Karpas-422 (cell line): ENCODE results near the gene CTDP1. TPM values are rescaled to one million over a fixed set of nuclear protein-coding genes. Genes with fewer than 3 reads are reported as not detected.

Source experiments
- DNase-seq: peaks from one replicate; pipeline ENCODE4 v3.0.0-alpha.2; 2015
- H2AFZ ChIP-seq: fragments of 200-600 bp; sonication (generic); 2 replicates; pipeline ENCODE4 v1.6.1; 2014; ENCODE audit warnings: antibody characterized with exemption, low read length, mixed read lengths
- H3K27ac ChIP-seq: fragments of 200-600 bp; sonication (generic); 2 replicates; pipeline ENCODE4 v1.5.1; 2014; ENCODE audit warnings: mild to moderate bottlenecking, low read length, moderate library complexity
- H3K27me3 ChIP-seq: fragments of 200-600 bp; sonication (generic); 2 replicates; pipeline ENCODE4 v1.6.1; 2014; ENCODE audit warnings: low read length, mixed read lengths
- H3K36me3 ChIP-seq: fragments of 200-600 bp; sonication (generic); 2 replicates; pipeline ENCODE4 v1.6.1; 2014; ENCODE audit warnings: low read length, mixed read lengths; ENCODE audit not compliant: insufficient read depth
- H3K4me1 ChIP-seq: fragments of 200-600 bp; sonication (generic); 2 replicates; pipeline ENCODE4 v1.6.1; 2014; ENCODE audit warnings: mild to moderate bottlenecking, low read length, mixed read lengths
- H3K4me2 ChIP-seq: fragments of 200-600 bp; sonication (generic); 2 replicates; pipeline ENCODE4 v1.6.1; 2014; ENCODE audit warnings: low read length, low read depth, mild to moderate bottlenecking; ENCODE audit not compliant: poor library complexity, severe bottlenecking
- H3K4me3 ChIP-seq: fragments of 200-600 bp; sonication (generic); 2 replicates; pipeline ENCODE4 v1.5.1; 2014; ENCODE audit warnings: mild to moderate bottlenecking, antibody characterized with exemption, low read length, mixed read lengths
- H3K79me2 ChIP-seq: fragments of 200-600 bp; sonication (generic); 2 replicates; pipeline ENCODE4 v1.6.1; 2014; ENCODE audit warnings: mild to moderate bottlenecking, low read length, mixed read lengths
- H3K9ac ChIP-seq: fragments of 200-600 bp; sonication (generic); 2 replicates; pipeline ENCODE4 v1.6.0; 2014; ENCODE audit warnings: low read length
- H3K9me2 ChIP-seq: fragments of 200-600 bp; sonication (generic), shearing (Covaris generic); replicated peaks from 2 replicates; pipeline ENCODE4 v1.6.0; 2014; ENCODE audit warnings: mild to moderate bottlenecking, low read length, moderate library complexity; ENCODE audit not compliant: insufficient read depth
- H3K9me3 ChIP-seq: fragments of 300-700, 200-600 bp; sonication (generic); 2 replicates; pipeline ENCODE4 v1.6.1; 2014; ENCODE audit warnings: low read length, mixed read lengths
- H4K20me1 ChIP-seq: fragments of 200-600 bp; sonication (generic); 2 replicates; pipeline ENCODE4 v1.6.1; 2014; ENCODE audit warnings: mild to moderate bottlenecking, antibody characterized with exemption, low read length, low read depth; ENCODE audit not compliant: insufficient read depth
- total RNA-seq: library from RNA; depleted of rRNA; stranded (reverse); fragments of >200 nt; shearing (Covaris generic); gene quantifications from 2 replicates; pipeline ENCODE4 v1.2.3, GENCODE V29; 2014; ENCODE audit warnings: low replicate concordance

CTDP1 gene
- total RNA-seq, 1 experiment from 2014 or later: 14.1 TPM

DNA sequence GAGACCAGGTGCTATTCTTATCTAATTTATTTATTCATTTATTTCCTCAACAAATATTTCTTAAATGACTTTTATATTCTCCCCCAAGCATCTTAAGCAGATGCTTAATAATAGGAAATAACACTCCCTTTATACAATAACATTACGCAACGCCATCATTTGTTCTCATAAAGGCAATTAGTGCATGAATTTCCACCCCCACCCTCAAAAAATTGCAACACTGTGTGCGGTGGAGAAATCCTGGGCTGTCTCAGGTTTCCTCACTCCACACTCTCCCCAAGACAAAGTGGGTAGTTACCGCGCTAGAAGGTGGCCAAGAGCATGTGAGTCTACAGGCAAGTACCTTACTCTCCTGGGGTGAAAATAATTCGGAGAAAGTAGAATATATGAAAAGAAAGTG, 37.0 kb upstream of the CTDP1 start:
- Histone ChIP-seq H3K27me3 (no peaks in the 10 kb centered on the region), H3K4me3 (no peak overlapping the region), H3K4me2 (no peak overlapping the region), H3K4me1 (peaks cover 13% of the 10 kb centered on the region), H3K9me2 (no peaks in the 10 kb centered on the region), H2AFZ (no peak overlapping the region), H3K9ac (no peak overlapping the region), H3K27ac (no peak overlapping the region), H4K20me1 (no peaks in the 10 kb centered on the region), H3K36me3 (no peaks in the 10 kb centered on the region), H3K79me2 (no peaks in the 10 kb centered on the region), H3K9me3 (no peaks in the 10 kb centered on the region)
- no peak for DNase-seq

- Histone ChIP-seq H2AFZ (no peak overlapping the region), H3K27ac (no peak overlapping the region), H3K36me3 (no peaks in the 10 kb centered on the region), H3K4me1 (peaks cover 13% of the 10 kb centered on the region), H3K9me3 (no peaks in the 10 kb centered on the region), H3K4me3 (no peak overlapping the region), H3K9me2 (no peaks in the 10 kb centered on the region), H3K79me2 (no peaks in the 10 kb centered on the region), H3K9ac (no peak overlapping the region), H3K27me3 (no peaks in the 10 kb centered on the region), H3K4me2 (no peak overlapping the region), H4K20me1 (no peaks in the 10 kb centered on the region)
- peak; percentile 52 for DNase-seq
These were observed 36.3 kb upstream of the CTDP1 start for GRCh38 chr18:79643054-79643984.

DNA sequence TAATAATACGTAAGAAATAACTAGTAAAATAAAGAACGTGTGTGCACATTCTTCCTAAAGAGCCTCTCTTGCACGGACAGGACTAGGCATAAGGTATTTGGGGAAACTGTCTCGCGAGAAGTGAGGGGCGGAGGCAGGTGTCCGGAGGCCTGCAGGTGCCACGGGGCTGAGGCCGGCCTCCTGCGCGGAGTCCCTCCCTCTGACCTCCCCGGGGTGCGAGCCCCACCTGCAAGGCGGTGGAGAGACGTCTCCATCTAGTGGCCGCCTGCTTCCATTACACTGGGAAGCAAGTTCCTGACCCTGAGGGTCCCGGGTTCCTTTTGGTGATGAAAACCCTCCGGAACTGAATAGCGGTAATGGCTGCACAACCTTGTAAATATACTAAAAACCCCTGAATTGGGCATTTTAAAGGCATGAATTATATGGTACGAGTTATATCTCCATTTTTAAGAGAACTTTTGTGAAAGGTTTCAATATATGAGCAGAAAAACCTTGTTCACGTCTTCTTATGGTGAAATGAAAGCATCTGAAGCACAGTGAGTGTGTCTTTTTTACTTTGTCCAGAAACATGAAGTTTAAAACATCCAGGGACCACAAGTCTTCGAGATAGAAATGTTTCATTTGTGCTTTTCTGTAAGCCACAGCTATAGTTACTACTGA, 35.5 kb upstream of the CTDP1 start:
- DNase-seq: peak; percentile 93
- H3K9me3 ChIP-seq: no peaks in the 10 kb centered on the region
- H3K4me2 ChIP-seq: no peak overlapping the region
- no peak overlapping the region for H3K9ac ChIP-seq
- H3K4me3 ChIP-seq: no peak overlapping the region
- no peaks in the 10 kb centered on the region for H3K9me2 ChIP-seq
- H3K27me3 ChIP-seq: no peaks in the 10 kb centered on the region
- H2AFZ ChIP-seq: no peak overlapping the region
- H3K79me2 ChIP-seq: no peaks in the 10 kb centered on the region
- peaks cover 13% of the 10 kb centered on the region for H3K4me1 ChIP-seq
- no peaks in the 10 kb centered on the region for H3K36me3 ChIP-seq
- H3K27ac ChIP-seq: no peak overlapping the region
- H4K20me1 ChIP-seq: no peaks in the 10 kb centered on the region

DNA sequence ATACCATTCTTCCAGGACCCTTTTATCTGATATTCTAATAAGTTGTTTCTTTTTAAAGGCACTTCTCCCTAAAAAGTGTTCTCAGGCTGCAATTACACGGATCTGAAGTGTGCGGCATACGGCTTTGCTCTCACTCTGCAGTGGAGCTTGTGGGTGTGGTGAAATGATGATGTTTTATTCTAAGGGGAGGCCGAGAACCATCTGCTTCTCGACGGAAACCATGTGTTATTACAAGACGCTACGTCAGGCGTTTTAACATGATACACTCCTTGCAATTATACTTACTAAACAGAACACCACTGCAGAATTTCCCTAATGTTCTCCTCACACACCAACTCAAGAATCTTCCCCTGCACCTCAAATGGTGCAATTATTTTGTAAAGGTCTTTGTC, 34.9 kb upstream of the CTDP1 start:
- no peaks in the 10 kb centered on the region for H3K36me3 ChIP-seq
- H3K4me1 ChIP-seq: peaks cover 13% of the 10 kb centered on the region
- H3K27me3 ChIP-seq: no peaks in the 10 kb centered on the region
- H3K27ac ChIP-seq: no peak overlapping the region
- no peak overlapping the region for H2AFZ ChIP-seq
- DNase-seq: no peak
- H3K4me2 ChIP-seq: no peak overlapping the region
- H3K79me2 ChIP-seq: no peaks in the 10 kb centered on the region
- H4K20me1 ChIP-seq: no peaks in the 10 kb centered on the region
- no peaks in the 10 kb centered on the region for H3K9me2 ChIP-seq
- no peaks in the 10 kb centered on the region for H3K9me3 ChIP-seq
- no peak overlapping the region for H3K4me3 ChIP-seq
- H3K9ac ChIP-seq: no peak overlapping the region

DNA sequence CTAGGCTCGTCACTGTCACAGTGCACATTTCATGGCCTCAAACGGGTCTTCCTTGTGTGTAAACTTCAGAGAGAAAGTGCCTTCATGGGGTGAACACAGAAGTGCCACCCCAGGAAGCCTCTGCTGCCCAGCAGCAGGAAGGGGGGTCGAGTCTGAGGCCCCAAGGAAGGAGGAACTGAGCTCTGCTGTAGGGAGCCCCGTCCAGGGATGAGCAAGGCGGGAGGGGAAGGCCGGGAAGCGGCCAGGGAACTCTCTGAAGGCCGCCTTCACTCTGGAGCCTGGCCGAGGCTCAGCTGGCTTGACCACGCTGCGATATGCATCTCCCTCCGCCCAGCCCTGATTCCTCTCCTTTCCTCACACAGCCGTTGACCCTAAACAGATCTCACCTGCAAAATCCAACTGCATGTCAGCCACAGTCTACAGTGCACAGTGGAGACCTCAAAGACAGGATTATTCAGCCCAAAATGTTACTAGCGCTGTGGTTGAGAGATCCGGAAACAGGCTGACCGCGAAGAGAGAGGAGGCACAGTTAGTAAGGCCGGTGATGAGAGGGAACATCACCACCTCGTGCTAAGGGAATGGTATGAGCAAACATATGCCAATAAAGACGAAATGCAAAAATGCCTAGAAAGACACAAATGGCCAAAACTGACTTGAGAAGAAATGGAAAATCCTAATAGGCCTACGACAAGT, 34.2 kb upstream of the CTDP1 start:
- no peak overlapping the region for H3K4me2 ChIP-seq
- no peaks in the 10 kb centered on the region for H3K36me3 ChIP-seq
- no peak overlapping the region for H3K9ac ChIP-seq
- no peak overlapping the region for H3K27ac ChIP-seq
- H4K20me1 ChIP-seq: no peaks in the 10 kb centered on the region
- no peak for DNase-seq
- no peaks in the 10 kb centered on the region for H3K27me3 ChIP-seq
- H3K79me2 ChIP-seq: no peaks in the 10 kb centered on the region
- H3K9me3 ChIP-seq: no peaks in the 10 kb centered on the region
- no peak overlapping the region for H3K4me3 ChIP-seq
- peaks cover 13% of the 10 kb centered on the region for H3K4me1 ChIP-seq
- H2AFZ ChIP-seq: no peak overlapping the region
- H3K9me2 ChIP-seq: no peaks in the 10 kb centered on the region

GRCh38 chr18:79647307-79647706, 32.3 kb upstream of the CTDP1 start:
- Histone ChIP-seq H3K9me2 (no peaks in the 10 kb centered on the region), H3K27ac (no peak overlapping the region), H3K9ac (no peak overlapping the region), H3K36me3 (no peaks in the 10 kb centered on the region), H3K4me1 (peaks cover 13% of the 10 kb centered on the region), H3K79me2 (no peaks in the 10 kb centered on the region), H3K27me3 (no peaks in the 10 kb centered on the region), H4K20me1 (no peaks in the 10 kb centered on the region), H3K4me3 (no peak overlapping the region), H3K9me3 (no peaks in the 10 kb centered on the region), H2AFZ (no peak overlapping the region), H3K4me2 (no peak overlapping the region)
- no peak for DNase-seq

GRCh38 chr18:79650959-79651358, 28.6 kb upstream of the CTDP1 start:
- no peak for DNase-seq
- Histone ChIP-seq H3K27me3 (no peaks in the 10 kb centered on the region), H2AFZ (no peak overlapping the region), H3K79me2 (no peaks in the 10 kb centered on the region), H3K36me3 (no peaks in the 10 kb centered on the region), H3K4me3 (no peak overlapping the region), H3K9me2 (no peaks in the 10 kb centered on the region), H3K9ac (no peak overlapping the region), H3K4me2 (no peak overlapping the region), H4K20me1 (no peaks in the 10 kb centered on the region), H3K4me1 (peaks cover 7% of the 10 kb centered on the region), H3K9me3 (no peaks in the 10 kb centered on the region), H3K27ac (no peak overlapping the region)

DNA sequence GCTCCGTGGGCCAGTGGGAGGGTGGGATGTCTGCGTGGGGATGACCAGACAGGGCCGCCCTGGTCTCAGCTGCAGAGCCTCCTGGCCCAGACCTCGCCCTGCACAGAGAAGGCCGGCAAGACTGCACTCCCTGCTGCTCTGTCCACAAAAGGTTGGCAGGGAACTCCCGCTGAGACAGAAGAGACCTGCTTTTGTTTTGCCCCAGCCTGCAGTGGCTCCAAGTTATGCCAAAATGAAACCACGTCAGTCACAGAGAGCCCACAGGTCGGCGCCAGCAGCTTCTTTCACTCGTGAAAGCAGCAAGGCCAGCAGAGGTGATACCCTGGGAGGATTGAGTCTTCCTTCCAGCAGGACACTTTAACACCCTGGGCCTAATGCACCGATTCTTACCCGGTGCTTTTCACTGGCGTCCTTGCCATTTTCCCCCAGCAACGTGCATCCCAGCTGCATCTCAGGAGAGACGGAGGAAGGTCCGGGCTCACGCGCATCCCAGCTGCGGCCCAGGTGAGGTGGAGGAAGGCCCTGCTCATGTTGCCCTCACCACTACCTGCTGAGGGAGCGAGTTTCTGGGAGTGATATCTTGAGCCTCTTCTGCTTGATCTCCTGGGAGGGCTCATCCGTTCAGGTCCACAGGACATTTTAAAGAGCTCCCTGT, 22.1 kb upstream of the CTDP1 start:
- H2AFZ ChIP-seq: no peak overlapping the region
- peak; percentile 52 for DNase-seq

More for the DNA sequence above, 22.1 kb upstream of the CTDP1 start:
- Histone ChIP-seq H3K4me2 (no peak overlapping the region), H3K79me2 (no peaks in the 10 kb centered on the region), H3K9me3 (no peaks in the 10 kb centered on the region), H3K4me1 (peaks cover 7% of the 10 kb centered on the region), H3K27me3 (no peaks in the 10 kb centered on the region), H3K4me3 (no peak overlapping the region), H3K9ac (no peak overlapping the region), H4K20me1 (no peaks in the 10 kb centered on the region), H3K27ac (no peak overlapping the region), H3K36me3 (no peaks in the 10 kb centered on the region), H3K9me2 (no peaks in the 10 kb centered on the region)
